NCI-H774 (cell line): Measurements from ENCODE around the gene PYY.
"Not testable (repeated sequence)": the region's sequence is repeated elsewhere in the genome, so short reads cannot be mapped to it uniquely, and the experiment has no call there.

Experiments used
- DNase-seq: peaks from one replicate; lab custom pipeline; 2025; lab: John Stamatoyannopoulos, UW

Gene PYY

GRCh38 chr17:43945074-43945829, 8.5 kb downstream of the PYY start:
- no peak for DNase-seq

DNA sequence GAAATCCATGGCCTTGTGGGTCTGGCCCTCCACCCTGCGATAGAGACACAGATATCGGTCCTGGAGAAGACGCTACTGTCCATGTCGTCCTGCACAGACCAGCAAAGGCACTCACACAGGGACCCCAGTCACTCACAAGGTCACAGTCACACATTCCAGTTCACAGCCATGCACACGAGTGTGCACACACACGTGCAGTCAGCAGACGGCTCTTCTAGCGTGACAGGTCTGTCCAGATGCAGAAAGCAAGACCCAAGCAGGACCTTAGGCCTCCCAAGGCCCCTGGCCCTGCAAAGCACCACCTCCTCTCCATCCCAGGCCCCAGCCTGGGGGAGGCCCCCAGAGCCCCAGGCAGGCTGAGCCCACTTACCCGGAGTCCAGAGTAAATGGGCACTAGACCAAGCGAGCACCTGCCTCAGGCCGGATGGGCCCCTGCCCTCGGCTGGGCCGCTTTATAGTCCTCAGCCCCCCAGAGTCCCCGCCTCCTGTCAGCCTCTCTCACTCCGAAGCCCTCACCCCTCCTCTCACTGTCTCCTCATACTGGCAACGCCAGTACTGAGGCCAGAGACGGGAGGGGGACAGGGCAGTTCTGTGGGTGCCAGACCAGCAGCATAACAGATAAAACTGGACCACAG, 11.6 kb downstream of the PYY start, which contains the start of gene PPY:
Gene PPY (minus strand): TSS at position 426 of the 635 bp plus-strand sequence. CDS start 822 bp downstream, outside the sequence.
- DNase-seq = no peak

- DNase-seq = no peak
Measured at GRCh38 chr17:43940630-43941029, 13.1 kb downstream of the PYY start.

DNA sequence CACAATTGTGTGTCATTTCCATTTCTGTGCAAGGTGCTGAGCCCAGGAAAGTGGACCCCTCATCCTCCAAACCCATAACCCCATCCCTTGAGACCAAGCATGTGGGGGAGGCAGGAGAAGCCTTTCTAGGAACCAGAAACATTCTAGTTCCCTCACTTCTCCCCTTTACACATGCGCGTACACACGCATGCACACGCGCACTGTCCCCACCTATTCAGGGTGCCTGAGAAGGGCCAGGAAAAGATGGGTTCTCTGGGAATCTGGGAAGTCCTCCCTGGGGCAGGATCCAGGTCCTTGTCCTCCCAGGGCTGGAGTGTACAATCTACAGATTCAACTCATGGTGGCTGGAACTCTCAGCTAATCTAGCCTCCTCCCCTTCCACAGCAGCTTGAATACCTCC, 13.9 kb downstream of the PYY start:
- no peak for DNase-seq

DNA sequence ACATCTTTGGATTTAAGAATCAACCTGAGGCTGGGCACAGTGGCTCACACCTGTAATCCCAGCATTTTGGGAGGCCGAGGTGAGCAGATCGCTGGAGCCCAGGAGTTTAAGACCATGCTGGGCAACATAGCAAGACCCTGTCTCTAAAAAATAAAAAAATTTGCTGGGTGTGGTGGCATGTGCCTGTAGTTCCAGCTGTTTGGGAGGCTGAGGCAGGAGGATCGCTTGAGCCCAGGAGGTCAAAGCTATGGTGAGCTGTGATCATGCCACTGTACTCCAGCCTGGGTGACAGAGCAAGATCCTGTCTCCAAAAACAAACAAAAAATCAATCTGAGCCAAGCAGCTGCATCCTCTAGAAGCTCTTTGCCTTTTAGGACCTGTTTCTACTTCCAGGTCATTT, 14.3 kb downstream of the PYY start:
- not testable (repeated sequence) for DNase-seq

DNA sequence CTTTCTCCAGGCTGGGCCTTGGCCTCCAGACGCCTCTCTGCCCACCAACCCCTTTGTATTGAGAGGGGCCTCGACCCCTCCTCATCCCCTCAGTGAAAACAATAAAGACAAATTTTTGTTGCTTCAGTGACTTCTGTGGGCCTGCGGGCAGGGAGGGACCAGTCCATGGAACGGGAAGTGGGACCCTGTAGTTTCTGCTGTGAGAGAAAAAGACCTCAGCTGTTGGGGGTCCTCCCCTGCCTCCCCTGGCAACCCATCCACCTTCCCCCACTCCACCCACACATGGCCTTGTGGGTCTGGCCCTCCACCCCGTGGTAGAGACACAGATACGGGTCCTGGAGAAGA, 14.9 kb downstream of the PYY start:
- DNase-seq = no peak

- no peak for DNase-seq
Measured at GRCh38 chr17:43936434-43936833, 17.3 kb downstream of the PYY start.

DNA sequence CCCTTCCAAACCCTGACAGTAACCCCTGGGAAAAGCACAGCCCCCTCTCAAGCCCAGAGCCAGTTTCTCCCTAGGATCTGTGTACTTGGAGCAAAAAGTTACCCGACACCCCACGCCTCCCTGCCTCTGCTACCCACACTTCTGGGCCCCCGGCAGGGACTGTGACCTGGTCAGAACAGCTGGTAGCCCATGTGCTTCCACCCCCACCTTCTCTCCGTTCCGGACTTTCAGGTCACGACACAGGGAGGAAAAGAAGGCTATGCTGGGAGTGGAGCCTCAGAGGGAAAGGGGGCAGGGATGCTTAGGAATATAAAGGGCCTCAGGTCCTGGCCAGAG, 17.8 kb downstream of the PYY start:
- DNase-seq = no peak

GRCh38 chr17:43935204-43935925, 18.4 kb downstream of the PYY start:
- no peak for DNase-seq

GRCh38 chr17:43932923-43933322, 20.8 kb downstream of the PYY start:
- no peak for DNase-seq

GRCh38 chr17:43932357-43932756, 21.4 kb downstream of the PYY start:
- DNase-seq = no peak

DNA sequence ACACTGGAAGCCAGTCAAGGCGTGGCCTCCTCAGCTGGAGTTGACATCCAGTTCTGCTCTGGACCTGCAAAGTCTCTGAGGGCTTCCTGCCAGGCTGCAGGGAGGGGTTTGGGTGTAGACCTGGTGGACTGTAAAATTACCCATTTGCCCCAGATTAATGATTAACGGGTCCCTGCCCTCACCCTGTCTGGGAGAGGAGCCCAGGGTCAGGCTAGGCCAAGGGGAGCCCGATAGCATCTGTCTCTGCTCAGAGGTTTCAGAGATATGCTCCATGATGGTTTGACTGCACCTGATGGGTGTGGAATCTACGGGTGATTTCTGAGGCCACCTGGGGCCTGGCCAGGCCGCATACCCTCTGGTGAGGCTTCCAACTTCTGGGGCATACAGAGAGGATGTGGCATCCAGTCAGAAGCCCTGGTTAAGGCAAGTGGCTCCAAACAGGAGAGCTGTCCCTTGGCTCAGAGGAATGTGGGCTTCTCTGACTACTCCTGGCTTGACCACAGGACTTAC, 22.6 kb downstream of the PYY start:
- no peak for DNase-seq

- DNase-seq = no peak
Measured at GRCh38 chr17:43928609-43929008, 25.1 kb downstream of the PYY start.

DNA sequence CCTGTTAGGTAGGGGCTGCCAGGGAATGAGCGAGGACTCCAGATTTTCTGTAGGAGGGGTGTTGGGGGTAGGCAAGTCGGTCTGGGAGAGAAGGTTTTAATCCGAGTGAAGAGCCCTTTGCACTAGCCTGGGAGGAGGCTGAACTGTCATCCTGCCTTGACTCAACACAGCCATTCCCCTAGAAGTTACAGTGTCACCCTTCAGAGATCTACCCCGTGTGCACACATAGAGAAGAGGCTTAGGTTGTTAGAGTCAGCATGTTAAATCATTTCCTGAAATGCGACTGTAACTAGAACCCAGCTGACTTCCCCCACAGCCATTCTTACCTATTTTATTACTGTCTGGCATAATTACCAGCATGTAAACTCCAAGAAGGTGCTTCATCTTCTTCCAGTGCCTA, 25.8 kb downstream of the PYY start:
- not testable (repeated sequence) for DNase-seq

GRCh38 chr17:43927060-43927864, 26.5 kb downstream of the PYY start:
- no peak for DNase-seq

DNA sequence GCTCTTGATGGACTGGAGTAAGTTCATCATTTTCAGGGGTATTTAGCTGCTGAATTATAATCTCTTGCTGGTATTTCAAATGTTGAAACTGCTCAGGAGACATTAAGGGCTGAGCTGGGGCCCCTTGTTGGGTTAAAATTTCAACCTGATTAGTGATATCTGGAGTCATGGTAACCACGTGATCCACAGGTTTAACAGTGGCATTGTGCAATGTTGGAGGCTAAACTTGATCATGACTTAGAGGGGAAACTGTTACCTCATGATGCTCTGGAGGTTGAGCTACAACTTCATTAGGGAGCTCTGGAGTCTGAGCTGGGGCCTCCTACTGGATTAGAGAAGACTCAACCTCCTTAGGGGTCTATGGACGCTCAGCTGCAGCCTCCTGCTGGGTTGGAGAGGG, 29.2 kb downstream of the PYY start:
- DNase-seq = no peak

DNA sequence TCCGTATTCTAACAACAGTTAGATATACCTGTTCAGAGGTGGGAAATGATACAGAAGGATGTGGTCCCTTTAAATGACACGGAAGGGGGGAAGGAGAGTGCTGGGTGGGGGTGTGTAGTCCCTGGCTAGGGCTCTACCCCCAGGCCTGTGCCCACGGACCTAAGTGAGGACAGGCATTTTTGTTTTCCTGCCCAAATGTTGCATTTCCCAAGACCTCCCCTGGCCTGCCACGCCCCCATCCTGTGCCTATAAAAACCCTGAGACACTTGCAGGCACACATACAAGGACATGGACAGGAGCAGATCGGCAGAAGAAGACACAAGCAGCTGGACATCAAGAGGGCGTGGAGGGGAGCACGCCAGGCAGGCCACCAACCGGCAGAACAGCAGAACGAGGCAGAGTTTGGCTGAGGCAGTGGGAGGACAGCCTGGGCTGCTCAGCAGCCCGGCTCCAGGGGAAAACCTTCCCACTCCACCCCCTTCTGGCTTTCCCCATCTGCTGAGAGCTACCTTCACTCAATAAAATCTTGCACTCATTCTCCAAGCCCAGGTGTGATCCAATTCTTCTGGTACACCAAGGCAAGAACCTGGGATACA, 33.1 kb downstream of the PYY start:
- DNase-seq = no peak

GRCh38 chr17:43918026-43918389, 35.7 kb downstream of the PYY start:
- DNase-seq = no peak

- DNase-seq = no peak
Measured at GRCh38 chr17:43917348-43918025, 36.3 kb downstream of the PYY start.

GRCh38 chr17:43917016-43917347, 36.8 kb downstream of the PYY start:
- no peak for DNase-seq

DNA sequence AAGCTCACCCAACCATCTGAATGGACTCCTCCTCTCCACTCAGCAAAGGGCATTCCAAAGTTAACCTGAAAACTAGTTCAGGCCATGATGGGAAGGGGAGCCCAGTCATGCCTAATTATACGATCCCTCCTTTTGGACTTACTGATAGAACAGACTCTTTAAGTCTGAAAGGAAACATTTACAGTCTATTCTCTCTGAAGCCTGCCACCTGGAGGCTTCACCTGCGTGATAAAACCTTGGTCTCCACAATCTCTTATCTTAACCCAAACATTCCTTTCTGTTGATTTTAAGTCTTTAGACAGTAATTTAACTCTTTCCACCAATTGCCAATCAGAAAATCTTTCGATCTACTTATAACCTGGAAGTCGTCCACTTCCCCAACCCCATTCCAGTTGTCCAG, 37.4 kb downstream of the PYY start:
- DNase-seq = no peak
